Esophagus (tissue), 2 donors: ENCODE data around the gene CTBP1. TPM values are rescaled to one million over a fixed set of nuclear protein-coding genes. Genes with fewer than 3 reads are reported as not detected.
A peak's percentile ranks its signal among the peaks of the same experiment; 100 is the strongest.

Experiments
- H3K27ac ChIP-seq, 2 donors: one replicate each; pipeline ENCODE4 v1.5.1; 2013; ENCODE audit warnings: low read depth in 2 of 2, mild to moderate bottlenecking in 2 of 2, inconsistent platforms in 1 of 2, low read length in 1 of 2, moderate library complexity in 1 of 2
- H3K27me3 ChIP-seq, 2 donors: one replicate each; pipeline ENCODE4 v1.6.1; 2013; ENCODE audit warnings: low read length in 2 of 2, control low read depth in 1 of 2, mild to moderate bottlenecking in 1 of 2; ENCODE audit not compliant: insufficient read depth in 2 of 2, control insufficient read depth in 1 of 2
- H3K36me3 ChIP-seq, 2 donors: one replicate each; pipeline ENCODE4 v1.6.1; 2013; ENCODE audit warnings: low read length in 1 of 2; ENCODE audit not compliant: control insufficient read depth in 2 of 2, insufficient read depth in 2 of 2
- H3K4me1 ChIP-seq, 2 donors: one replicate each; pipeline ENCODE4 v1.6.1; 2013; ENCODE audit warnings: low read length in 1 of 2; ENCODE audit not compliant: control insufficient read depth in 2 of 2, insufficient read depth in 2 of 2
- H3K4me3 ChIP-seq, 2 donors: one replicate each; pipeline ENCODE4 v1.5.1; 2013; ENCODE audit warnings: low read length in 2 of 2, mild to moderate bottlenecking in 2 of 2, low read depth in 1 of 2, moderate library complexity in 1 of 2
- H3K9me3 ChIP-seq, 2 donors: one replicate each; pipeline ENCODE4 v1.6.1; 2013; ENCODE audit warnings: mild to moderate bottlenecking in 2 of 2, low read depth in 1 of 2, low read length in 1 of 2, moderate library complexity in 1 of 2; ENCODE audit not compliant: control insufficient read depth in 2 of 2, insufficient read depth in 1 of 2
- WGBS, 2 donors: extraction: QIAGEN DNeasy Blood & Tissue Kit; methylation state at CpG; one replicate each; pipeline ENCODE4 v1.1.7; 2013; 5-methylcytosine and 5-hydroxymethylcytosine counted together
- polyA plus RNA-seq, 2 donors: library from polyadenylated mRNA; stranded (reverse); fragments of 200-250 nt; gene quantifications; one replicate each; pipeline ENCODE4 v1.2.3, GENCODE V29; 2013
- donor health status: healthy with polysubstance abuse.
- donor health status: Bipolar disorder and iron deficiency.

CTBP1 gene
- polyA plus RNA-seq, 2 donors = 71.7 to 87.2 TPM

DNA sequence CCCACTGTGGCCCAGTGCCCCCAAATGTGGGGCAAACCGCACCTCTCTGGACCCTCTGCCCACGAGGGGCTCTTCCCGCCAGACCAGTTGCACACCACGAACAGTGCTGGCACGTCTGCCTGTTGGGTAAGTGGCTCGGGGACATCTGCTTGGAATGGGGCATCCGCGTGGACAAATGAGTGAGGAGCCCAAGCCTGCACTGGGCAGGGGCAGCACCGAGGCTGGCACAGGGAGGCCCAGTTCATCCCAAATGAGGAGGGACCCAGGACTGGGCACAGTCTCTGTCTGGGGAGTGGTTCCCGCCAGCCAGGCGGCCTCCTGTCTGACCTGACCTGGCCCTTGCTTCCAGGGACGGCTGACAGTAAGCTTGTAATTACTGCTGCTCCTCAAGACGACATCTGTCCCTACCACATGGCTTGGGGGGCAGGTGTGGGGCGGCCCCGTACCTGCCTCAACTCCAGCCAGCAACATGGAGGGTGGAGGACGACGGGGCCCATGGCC, 79.7 kb downstream of the CTBP1 start:
- Histone ChIP-seq H3K36me3 (peaks cover 0 to 19% of the 10 kb centered on the region in 2 donors), H3K9me3 (no peaks in the 10 kb centered on the region), H3K4me1 (peaks cover 3 to 28% of the 10 kb centered on the region in 2 donors), H3K27ac (no peak overlapping the region), H3K27me3 (no peaks in the 10 kb centered on the region), H3K4me3 (no peak overlapping the region)
- WGBS, 2 donors = 83 to 87% methylated on average over 17 of the region's 17 CpGs

- H3K27ac ChIP-seq = no peak overlapping the region
- WGBS, 2 donors = 73 to 80% methylated on average over 21 of the region's 21 CpGs
- peaks cover 0 to 19% of the 10 kb centered on the region in 2 donors for H3K36me3 ChIP-seq
- H3K9me3 ChIP-seq = no peaks in the 10 kb centered on the region
- no peaks in the 10 kb centered on the region for H3K27me3 ChIP-seq
- peaks cover 3 to 28% of the 10 kb centered on the region in 2 donors for H3K4me1 ChIP-seq
- no peak overlapping the region for H3K4me3 ChIP-seq
These were observed 80.5 kb downstream of the CTBP1 start for GRCh38 chr4:1168191-1169101.

DNA sequence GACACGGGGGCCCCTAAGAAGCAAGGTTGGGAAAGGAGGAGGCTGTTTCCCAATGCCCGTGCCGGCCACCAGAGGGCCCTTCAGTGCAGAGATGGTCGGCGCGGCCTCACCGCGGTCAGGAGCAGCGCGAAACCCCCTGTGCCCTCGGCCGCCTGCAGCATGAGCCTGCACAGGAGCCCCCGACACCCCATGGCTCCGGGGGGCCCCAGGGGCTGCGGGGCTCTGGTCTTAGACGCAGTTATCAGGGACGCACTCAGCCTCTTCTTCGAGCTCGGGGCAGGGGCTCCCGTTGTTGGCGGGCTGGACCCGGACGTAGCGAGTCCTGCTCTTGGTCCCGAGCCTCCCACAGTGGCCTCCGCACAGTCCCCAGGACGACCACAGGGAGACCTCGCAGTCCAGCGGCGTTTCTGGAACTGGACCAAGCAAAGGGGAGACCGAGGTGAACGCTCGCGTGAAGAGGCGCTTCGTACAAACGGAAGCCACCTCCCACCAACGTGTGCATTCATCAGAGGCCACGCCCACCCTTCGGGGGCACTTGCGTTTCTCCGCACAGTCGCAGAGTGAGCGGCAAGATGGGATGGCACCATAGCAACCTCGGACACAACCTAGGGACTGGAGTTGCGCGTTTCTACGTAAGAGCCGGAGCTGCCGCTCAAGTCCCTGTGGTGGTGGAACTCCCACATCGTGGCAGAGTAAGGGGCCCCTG, 81.5 kb downstream of the CTBP1 start:
- peaks cover 1 to 24% of the 10 kb centered on the region in 2 donors for H3K4me1 ChIP-seq
- WGBS, 2 donors = 3 to 7% methylated on average over 49 to 51 of the region's 51 CpGs
- no peaks in the 10 kb centered on the region for H3K9me3 ChIP-seq
- peak overlapping the region; percentile 59 to 61 for H3K4me3 ChIP-seq
- peaks cover 0 to 19% of the 10 kb centered on the region in 2 donors for H3K36me3 ChIP-seq
- H3K27ac ChIP-seq = peak overlapping the region; percentile 19 to 44
- no peaks in the 10 kb centered on the region for H3K27me3 ChIP-seq

DNA sequence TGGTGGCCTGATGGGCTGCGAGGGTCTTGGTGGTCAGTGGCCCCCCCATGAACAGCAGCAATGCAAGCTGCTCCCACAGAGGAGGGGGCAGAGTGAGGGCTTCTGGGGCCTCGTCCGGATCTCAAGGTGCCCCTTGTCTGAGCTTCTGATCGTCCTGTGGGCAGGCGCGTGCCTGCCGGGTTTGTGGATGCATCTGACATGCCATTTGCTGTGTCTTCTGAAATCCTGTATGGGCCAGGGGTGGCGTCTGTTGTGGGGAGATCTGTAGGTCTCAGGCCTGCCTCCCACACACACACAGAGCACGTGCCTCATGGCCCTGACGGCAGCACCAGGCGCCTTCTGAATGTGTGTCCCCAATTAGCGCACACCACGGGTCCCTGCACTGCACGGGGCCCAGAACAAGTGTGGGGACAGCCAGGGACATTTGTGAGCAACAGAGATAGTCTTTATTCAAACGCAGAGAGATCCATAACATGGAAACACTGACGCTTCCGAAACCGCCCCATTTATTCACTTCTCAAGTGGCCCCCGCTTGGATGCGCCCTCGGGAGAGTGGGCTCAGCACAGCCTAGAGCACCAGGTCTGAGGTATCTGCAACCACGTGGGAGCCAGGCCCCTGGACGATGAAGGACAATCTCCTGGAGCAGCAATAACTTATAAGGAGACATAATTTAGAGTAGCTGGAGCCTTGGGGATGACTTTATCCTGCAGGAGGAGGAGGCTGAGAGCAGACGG, 82.3 kb downstream of the CTBP1 start:
- Histone ChIP-seq H3K36me3 (peaks cover 0 to 19% of the 10 kb centered on the region in 2 donors), H3K27me3 (no peaks in the 10 kb centered on the region), H3K27ac (no peak overlapping the region), H3K9me3 (no peaks in the 10 kb centered on the region), H3K4me3 (no peak overlapping the region), H3K4me1 (peaks cover 0 to 18% of the 10 kb centered on the region in 2 donors)
- 57 to 64% methylated on average over 24 of the region's 24 CpGs for WGBS, 2 donors

DNA sequence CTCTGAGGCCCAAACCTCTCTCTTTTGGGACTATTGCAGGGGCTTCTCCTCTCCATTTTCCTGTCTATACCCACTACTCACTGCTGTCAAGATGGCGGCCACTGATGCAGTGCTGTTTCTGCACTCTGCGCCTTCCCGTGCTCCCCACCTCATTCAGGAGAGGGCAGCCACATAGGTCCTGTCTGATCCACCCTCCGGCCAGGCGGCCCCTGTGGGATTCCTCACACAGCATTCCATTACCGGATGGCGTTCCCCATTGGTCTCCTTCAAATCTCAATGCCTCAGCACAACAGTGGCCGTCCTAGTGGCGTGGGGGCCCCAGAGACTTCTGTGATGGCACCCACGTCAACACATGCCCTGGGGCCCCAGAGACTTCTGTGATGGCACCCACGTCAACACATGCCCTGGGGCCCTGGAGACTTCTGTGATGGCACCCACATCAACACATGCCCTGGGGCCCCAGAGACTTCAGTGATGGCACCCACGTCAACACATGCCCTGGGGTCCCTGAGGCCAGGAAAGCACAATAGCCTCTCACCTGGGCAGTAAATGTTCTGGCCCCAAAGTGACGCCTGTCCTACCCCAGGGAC, 83.9 kb downstream of the CTBP1 start:
- peaks cover 0 to 8% of the 10 kb centered on the region in 2 donors for H3K4me1 ChIP-seq
- no peak overlapping the region for H3K27ac ChIP-seq
- WGBS, 2 donors = 83 to 96% methylated on average over 13 of the region's 13 CpGs
- H3K36me3 ChIP-seq = peaks cover 0 to 11% of the 10 kb centered on the region in 2 donors
- H3K4me3 ChIP-seq = no peak overlapping the region
- no peaks in the 10 kb centered on the region for H3K9me3 ChIP-seq
- no peaks in the 10 kb centered on the region for H3K27me3 ChIP-seq

DNA sequence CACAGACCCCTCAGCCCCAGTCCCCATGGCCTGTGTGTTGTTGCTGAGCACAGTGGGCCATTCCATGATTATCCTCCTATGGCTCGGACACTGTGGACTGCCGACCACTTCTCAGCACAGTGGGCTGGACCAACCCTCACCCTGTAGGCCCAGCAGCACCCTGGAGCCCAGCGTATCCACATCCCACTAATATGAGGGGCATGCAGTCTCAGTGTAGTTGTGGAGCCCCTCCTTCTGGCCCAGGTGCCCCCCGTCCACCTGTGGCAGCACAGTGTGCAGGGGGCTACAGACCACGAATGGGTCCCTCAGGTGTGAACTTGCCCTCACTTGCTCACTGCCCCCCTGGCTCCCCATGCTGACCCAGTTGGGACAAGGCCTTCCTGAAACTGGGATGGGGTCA, 84.5 kb downstream of the CTBP1 start:
- H3K4me1 ChIP-seq = peaks cover 0 to 8% of the 10 kb centered on the region in 2 donors
- H3K27me3 ChIP-seq = no peaks in the 10 kb centered on the region
- no peaks in the 10 kb centered on the region for H3K9me3 ChIP-seq
- H3K27ac ChIP-seq = no peak overlapping the region
- no peak overlapping the region for H3K4me3 ChIP-seq
- H3K36me3 ChIP-seq = peaks cover 0 to 5% of the 10 kb centered on the region in 2 donors
- 93 to 98% methylated on average over 5 of the region's 5 CpGs for WGBS, 2 donors

DNA sequence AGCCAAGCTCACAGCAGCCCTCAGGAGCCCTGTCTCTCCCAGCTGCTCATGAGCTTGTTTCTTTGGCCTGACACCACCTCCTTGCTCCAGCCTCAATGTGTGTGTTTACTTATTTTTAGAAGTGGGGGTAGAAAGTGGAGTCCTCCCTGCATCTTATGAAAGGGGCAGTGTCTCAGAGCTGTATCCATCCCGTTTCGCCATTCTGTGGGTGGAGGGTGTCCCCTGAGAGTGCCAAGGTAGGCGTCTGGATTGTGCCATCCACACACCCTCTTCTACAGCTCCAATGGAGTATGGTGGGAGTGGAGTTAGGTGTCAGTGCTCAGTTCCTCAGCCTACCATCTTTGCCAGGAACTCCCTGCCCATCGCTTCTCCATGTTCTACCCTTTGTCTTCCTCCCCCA, 84.9 kb downstream of the CTBP1 start:
- Histone ChIP-seq H3K9me3 (no peaks in the 10 kb centered on the region), H3K27ac (no peak overlapping the region), H3K36me3 (peaks cover 0 to 1% of the 10 kb centered on the region in 2 donors), H3K4me3 (no peak overlapping the region), H3K27me3 (no peaks in the 10 kb centered on the region), H3K4me1 (peaks cover 0 to 8% of the 10 kb centered on the region in 2 donors)
- WGBS, 2 donors = 89 to 92% methylated on average over 4 of the region's 4 CpGs
